Parathyroid adenoma (tissue), 2 donors: Measurements from ENCODE around the gene GTF2F2.

Source experiments
- H2AFZ ChIP-seq: fragments of 300-600 bp; sonication (generic); one replicate; pipeline ENCODE4 v1.7.0; 2017; ENCODE audit warnings: antibody characterized with exemption, mild to moderate bottlenecking
- H3K27ac ChIP-seq: fragments of 300-600 bp; sonication (generic); one replicate; pipeline ENCODE4 v1.7.0; 2017
- H3K27me3 ChIP-seq: fragments of 300-600 bp; sonication (generic); one replicate; pipeline ENCODE4 v1.7.0; 2017; ENCODE audit warnings: low read length; ENCODE audit not compliant: control insufficient read depth, insufficient read depth
- H3K36me3 ChIP-seq: fragments of 300-600 bp; sonication (generic); one replicate; pipeline ENCODE4 v1.7.0; 2017; ENCODE audit warnings: low read length; ENCODE audit not compliant: control insufficient read depth, insufficient read depth
- H3K4me1 ChIP-seq: fragments of 300-600 bp; sonication (generic); one replicate; pipeline ENCODE4 v1.7.0; 2017; ENCODE audit warnings: control low read depth
- H3K4me2 ChIP-seq: fragments of 300-600 bp; sonication (generic); one replicate; pipeline ENCODE4 v1.7.0; 2017; ENCODE audit warnings: low read length
- H3K4me3 ChIP-seq: fragments of 300-600 bp; sonication (generic); one replicate; pipeline ENCODE4 v1.7.0; 2017; ENCODE audit warnings: low read depth, low read length
- H3K79me2 ChIP-seq: fragments of 300-600 bp; sonication (generic); one replicate; pipeline ENCODE4 v1.7.0; 2017; ENCODE audit warnings: control low read depth
- H3K9ac ChIP-seq: fragments of 300-600 bp; sonication (generic); one replicate; pipeline ENCODE4 v1.7.0; 2017; ENCODE audit warnings: mild to moderate bottlenecking
- H3K9me3 ChIP-seq: fragments of 300-600 bp; sonication (generic); one replicate; pipeline ENCODE4 v1.7.0; 2017; ENCODE audit warnings: low read length; ENCODE audit not compliant: control insufficient read depth
- CTCF ChIP-seq: fragments of 300-600 bp; sonication (generic); IDR thresholded peaks from one replicate; pipeline ENCODE4 v1.7.0; 2017; ENCODE audit warnings: antibody characterized with exemption, mild to moderate bottlenecking
- donor health status: primary hyperparathyroidism.

GTF2F2 gene

DNA sequence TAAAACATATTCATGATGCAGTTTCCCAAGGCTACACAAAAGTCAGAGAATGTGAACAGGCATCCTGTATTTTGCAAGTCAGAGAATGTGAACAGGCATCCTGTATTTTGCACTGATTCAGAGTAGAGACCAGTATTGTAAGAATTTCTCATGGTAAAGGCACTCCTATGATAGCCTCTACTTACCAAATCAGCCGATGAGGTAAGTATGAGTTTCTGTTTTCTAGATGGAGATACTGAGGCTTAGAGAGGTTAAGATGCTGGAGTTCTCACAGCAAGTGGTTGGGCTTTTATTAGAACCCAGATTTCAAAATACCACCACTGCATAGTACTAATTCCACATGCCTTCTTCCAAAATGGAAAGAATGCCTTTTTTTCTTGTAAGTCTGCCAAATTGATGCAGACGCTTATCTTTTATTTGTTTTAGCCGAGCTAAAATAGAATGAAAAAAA, 208.4 kb downstream of the GTF2F2 start:
- Histone ChIP-seq H3K4me1 (no peaks in the 10 kb centered on the region), H3K4me3 (no peak overlapping the region), H3K79me2 (no peaks in the 10 kb centered on the region), H3K9me3 (no peaks in the 10 kb centered on the region), H3K27ac (no peak overlapping the region), H2AFZ (no peak overlapping the region), H3K36me3 (no peaks in the 10 kb centered on the region), H3K4me2 (no peak overlapping the region), H3K9ac (no peak overlapping the region), H3K27me3 (no peaks in the 10 kb centered on the region)
- no peak for TF ChIP-seq CTCF

DNA sequence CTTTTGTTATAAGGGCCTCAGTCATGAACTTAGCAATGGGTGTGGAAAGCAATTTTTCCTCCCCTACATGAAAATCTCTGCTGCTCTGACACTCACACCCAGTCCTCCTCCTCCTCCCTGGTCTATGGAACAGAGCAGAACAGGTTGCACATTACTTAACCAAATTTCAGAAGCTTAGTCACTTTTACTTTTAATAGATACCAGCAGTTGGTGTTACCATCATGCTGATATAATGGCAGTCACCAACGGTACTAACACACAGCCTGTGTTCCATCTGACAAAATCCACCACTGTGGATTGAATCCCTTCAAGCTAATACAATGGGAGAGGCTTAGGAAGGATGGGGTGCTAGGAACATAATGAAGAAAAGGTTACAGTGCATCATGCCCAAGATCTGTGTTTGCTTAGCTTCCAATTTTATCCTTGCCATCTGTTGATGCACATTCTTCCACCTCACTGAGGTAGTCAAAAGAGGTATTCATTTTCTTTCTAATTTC, 210.9 kb downstream of the GTF2F2 start:
- no peak overlapping the region for H3K9ac ChIP-seq
- H3K36me3 ChIP-seq, result no peaks in the 10 kb centered on the region
- TF ChIP-seq CTCF, result no peak
- H2AFZ ChIP-seq, result no peak overlapping the region
- no peak overlapping the region for H3K4me3 ChIP-seq
- no peaks in the 10 kb centered on the region for H3K4me1 ChIP-seq
- no peaks in the 10 kb centered on the region for H3K9me3 ChIP-seq
- no peak overlapping the region for H3K4me2 ChIP-seq
- H3K79me2 ChIP-seq, result no peaks in the 10 kb centered on the region
- no peak overlapping the region for H3K27ac ChIP-seq
- no peaks in the 10 kb centered on the region for H3K27me3 ChIP-seq

DNA sequence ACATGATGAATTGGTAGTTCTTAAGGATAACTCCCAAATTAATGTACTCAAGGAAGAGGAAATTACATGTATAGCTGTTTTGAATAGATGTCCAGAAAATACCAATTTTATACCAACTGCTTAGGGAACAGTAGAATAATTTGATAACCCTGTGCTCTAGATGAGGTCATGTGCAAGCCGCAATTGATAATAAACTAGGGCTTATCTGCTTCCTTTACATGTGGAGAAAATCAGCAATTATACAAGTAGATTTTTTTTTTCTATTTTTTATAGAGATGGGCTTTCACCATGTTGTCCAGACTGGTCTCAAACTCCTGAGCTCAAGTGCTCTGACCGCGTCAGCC, 211.4 kb downstream of the GTF2F2 start:
- H3K27me3 ChIP-seq, result no peaks in the 10 kb centered on the region
- H3K4me2 ChIP-seq, result no peak overlapping the region
- no peaks in the 10 kb centered on the region for H3K36me3 ChIP-seq
- H2AFZ ChIP-seq, result no peak overlapping the region
- TF ChIP-seq CTCF, result no peak
- H3K79me2 ChIP-seq, result no peaks in the 10 kb centered on the region
- H3K4me1 ChIP-seq, result peaks cover 2% of the 10 kb centered on the region
- no peak overlapping the region for H3K4me3 ChIP-seq
- H3K27ac ChIP-seq, result no peak overlapping the region
- H3K9ac ChIP-seq, result no peak overlapping the region
- no peaks in the 10 kb centered on the region for H3K9me3 ChIP-seq

- Histone ChIP-seq H3K36me3 (no peaks in the 10 kb centered on the region), H3K4me2 (no peak overlapping the region), H3K27me3 (no peaks in the 10 kb centered on the region), H2AFZ (no peak overlapping the region), H3K9ac (no peak overlapping the region), H3K79me2 (no peaks in the 10 kb centered on the region), H3K4me3 (no peak overlapping the region), H3K9me3 (no peaks in the 10 kb centered on the region), H3K4me1 (peaks cover 2% of the 10 kb centered on the region), H3K27ac (no peak overlapping the region)
- no peak for TF ChIP-seq CTCF
Observed at GRCh38 chr13:45332036-45332830, 211.9 kb downstream of the GTF2F2 start.

DNA sequence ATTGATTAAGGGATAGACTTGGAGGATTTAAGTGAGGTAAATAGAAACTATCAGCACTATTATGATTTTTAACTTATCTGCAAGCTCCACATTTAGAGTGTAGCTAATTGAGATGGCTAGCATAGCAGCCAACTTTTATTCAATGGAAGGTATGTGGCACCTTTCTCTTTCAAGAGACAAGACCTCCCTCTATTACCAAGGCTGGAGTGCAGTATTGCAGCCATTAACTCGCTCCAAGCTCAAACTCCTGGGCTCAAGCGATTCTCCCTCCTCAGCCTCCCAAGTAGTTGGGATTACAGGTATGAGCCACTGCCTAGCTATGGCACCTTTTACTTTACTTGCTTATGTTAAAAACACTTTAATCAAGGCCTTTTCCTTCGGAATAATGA, 212.5 kb downstream of the GTF2F2 start:
- H3K27ac ChIP-seq, result no peak overlapping the region
- no peaks in the 10 kb centered on the region for H3K79me2 ChIP-seq
- no peaks in the 10 kb centered on the region for H3K36me3 ChIP-seq
- no peaks in the 10 kb centered on the region for H3K27me3 ChIP-seq
- H3K4me2 ChIP-seq, result no peak overlapping the region
- TF ChIP-seq CTCF, result no peak
- no peak overlapping the region for H2AFZ ChIP-seq
- H3K9me3 ChIP-seq, result no peaks in the 10 kb centered on the region
- H3K4me3 ChIP-seq, result no peak overlapping the region
- no peak overlapping the region for H3K9ac ChIP-seq
- peaks cover 2% of the 10 kb centered on the region for H3K4me1 ChIP-seq
